Right lobe of liver (tissue), 6 donors: ENCODE data around the gene CORO6. TPM values are rescaled to one million over a fixed set of nuclear protein-coding genes. Genes with fewer than 3 reads are reported as not detected.

Experiments used
- ATAC-seq, 4 donors: fragments of 200-7000 bp; cut with Tn5 transposase; one replicate each; pipeline ENCODE4 v1.9.1; 2020; ENCODE audit warnings: mild to moderate bottlenecking in 4 of 4, moderate library complexity in 4 of 4
- DNase-seq, 3 donors: peaks; one replicate each; pipeline ENCODE4 v3.0.0-alpha.2; 2020
- H3K27ac ChIP-seq, 3 donors: fragments of 200-600 bp; one replicate each; pipeline ENCODE4 v1.8.0; 2022
- H3K27me3 ChIP-seq, 2 donors: fragments of 200-600 bp; one replicate each; pipeline ENCODE4 v1.8.0; 2022
- H3K36me3 ChIP-seq, 4 donors: fragments of 200-600 bp; sonication (generic) in 1 of 4; one replicate each; pipeline versions ENCODE4 v1.5.1 to v1.8.0; 2017 to 2022; ENCODE audit warnings: control low read depth in 1 of 4
- H3K4me1 ChIP-seq, 4 donors: fragments of 200-600 bp; sonication (generic) in 1 of 4; one replicate each; pipeline versions ENCODE4 v1.5.1 to v1.8.0; 2017 to 2022; ENCODE audit warnings: control low read depth in 1 of 4
- H3K4me3 ChIP-seq, 3 donors: fragments of 200-600 bp; one replicate each; pipeline ENCODE4 v1.8.0; 2022
- H3K9me3 ChIP-seq, 4 donors: fragments of 200-600 bp; sonication (generic) in 1 of 4; one replicate each; pipeline versions ENCODE4 v1.5.1 to v1.8.0; 2017 to 2022; ENCODE audit warnings: control low read depth in 1 of 4
- CTCF ChIP-seq, 4 donors: fragments of 200-600 bp in 3 of 4; fragments of 450-650 bp in 1 of 4; IDR thresholded peaks; one replicate each; pipeline versions ENCODE4 v1.5.1 to v1.8.0; 2016 to 2022; ENCODE audit warnings: antibody characterized with exemption in 4 of 4, mild to moderate bottlenecking in 2 of 4
- POLR2A ChIP-seq: fragments of 450-650 bp; IDR thresholded peaks from one replicate; pipeline ENCODE4 v1.6.1; 2017; ENCODE audit warnings: antibody characterized with exemption, mild to moderate bottlenecking
- WGBS: methylation state at CpG from one replicate; pipeline ENCODE4 v1.1.6; 2018; ENCODE audit warnings: low coverage, low lambda C conversion rate; ENCODE audit not compliant: insufficient coverage; ENCODE audit errors: missing lambda C conversion rate; 5-methylcytosine and 5-hydroxymethylcytosine counted together
- intact Hi-C, 2 donors: fragments of 100-400 bp; cut with DNase I; formaldehyde crosslinking; loops; one replicate each; pipeline versions ENCODE4 v1.11.2 to v1.14.1; 2022
- total RNA-seq, 6 experiments: library from RNA; depleted of rRNA in 2 of 6; stranded (reverse); fragments of >200 nt in 2 of 6; fragmentation: NEBNext Ultra II Directional in 3 of 6; extraction: Animal tissue kit (Norgen Biotek cat#: 25700) in 3 of 6; gene quantifications; one replicate each; pipeline versions ENCODE4 v1.1.0 to v1.2.4, GENCODE V29; 2016 to 2023
- donor health status: DM: no; HTN: yes; CAD: no.
- donor health status: DM: no; HTN: no; CAD: no.
- donor health status: DM: no; HTN: no; CAD: no.
- donor health status: DM: no; HTN: yes; CAD: no.
- donor health status: DM: no; HTN: yes; CAD: no.

CORO6 gene
- total RNA-seq, 6 experiments from 2014 or later, result 0.37 to 5.1 (median 0.81) TPM

GRCh38 chr17:29633886-29634285, 11.2 kb upstream of the CORO6 start:
- intact Hi-C loops, result no loop called here
- H3K9me3 ChIP-seq, result no peaks in the 10 kb centered on the region

GRCh38 chr17:29630630-29631193, 8.0 kb upstream of the CORO6 start:
- DNase-seq (no peak), ATAC-seq (no peak)
- H3K36me3 ChIP-seq, result peaks cover 0 to 16% (median 2%) of the 10 kb centered on the region in 4 donors
- 88% methylated on average over 6 of the region's 6 CpGs for WGBS
- H3K9me3 ChIP-seq, result no peaks in the 10 kb centered on the region
- intact Hi-C loops, result no loop called here
- no peaks in the 10 kb centered on the region for H3K27me3 ChIP-seq
- no peak overlapping the region for H3K4me3 ChIP-seq
- no peaks in the 10 kb centered on the region for H3K4me1 ChIP-seq
- no peak for TF ChIP-seq CTCF (IDR thresholded peaks at IDR 0.05)
- no peak overlapping the region for H3K27ac ChIP-seq

More at GRCh38 chr17:29633886-29634285, 11.2 kb upstream of the CORO6 start:
- H3K27ac ChIP-seq, result no peak overlapping the region
- no peaks in the 10 kb centered on the region for H3K27me3 ChIP-seq
- peaks cover 0 to 17% (median 2%) of the 10 kb centered on the region in 4 donors for H3K36me3 ChIP-seq
- TF ChIP-seq CTCF (IDR thresholded peaks at IDR 0.05) (no peak), POLR2A (no peak)
- ATAC-seq, result no peak
- H3K4me1 ChIP-seq, result no peaks in the 10 kb centered on the region
- no peak for DNase-seq
- H3K4me3 ChIP-seq, result no peak overlapping the region
- 96% methylated on average over 3 of the region's 3 CpGs for WGBS

DNA sequence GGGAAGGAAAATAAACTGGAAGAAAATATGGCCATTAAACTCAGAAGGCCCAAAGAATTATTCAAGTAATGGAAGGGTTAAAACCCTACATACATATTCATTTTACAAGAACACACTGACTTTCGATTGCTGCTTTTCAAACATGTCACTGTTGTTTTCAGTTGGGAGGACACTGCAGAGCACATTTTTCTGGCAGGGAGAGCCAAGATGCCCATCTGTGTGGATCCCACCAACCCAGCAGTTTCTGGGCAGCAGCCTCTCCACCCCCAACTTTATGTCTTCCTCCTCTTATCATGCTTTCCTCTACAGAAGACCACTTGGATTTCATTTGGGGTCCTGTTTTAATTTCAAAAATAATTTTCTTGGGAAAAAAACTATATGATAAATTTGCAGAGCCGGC, 7.1 kb upstream of the CORO6 start:
- ATAC-seq, result no peak
- H3K36me3 ChIP-seq, result peaks cover 0 to 14% (median 2%) of the 10 kb centered on the region in 4 donors

GRCh38 chr17:29628644-29629043, 5.9 kb upstream of the CORO6 start:
- DNase-seq (no peak), ATAC-seq (no peak)
- H3K4me1 ChIP-seq, result no peaks in the 10 kb centered on the region
- H3K4me3 ChIP-seq, result no peak overlapping the region
- H3K27me3 ChIP-seq, result no peaks in the 10 kb centered on the region
- no peaks in the 10 kb centered on the region for H3K9me3 ChIP-seq
- H3K36me3 ChIP-seq, result peaks cover 0 to 14% (median 2%) of the 10 kb centered on the region in 4 donors
- no peak overlapping the region for H3K27ac ChIP-seq
- intact Hi-C loops, result loop anchor here (10.0 kb wide), 1 partner anchor 146 kb away; no protein-coding TSS in a partner anchor
- WGBS, result 90% methylated on average over 2 of the region's 2 CpGs
- no peak for TF ChIP-seq POLR2A
- TF ChIP-seq CTCF (IDR thresholded peaks at IDR 0.05), result no peak

More for the DNA sequence above, 7.1 kb upstream of the CORO6 start:
- DNase-seq, result no peak
- Histone ChIP-seq H3K4me3 (no peak overlapping the region), H3K4me1 (no peaks in the 10 kb centered on the region), H3K27me3 (no peaks in the 10 kb centered on the region), H3K27ac (no peak overlapping the region), H3K9me3 (no peaks in the 10 kb centered on the region)
- TF ChIP-seq CTCF (IDR thresholded peaks at IDR 0.05), result no peak
- TF ChIP-seq POLR2A, result no peak
- intact Hi-C loops, result loop anchor here (10.0 kb wide), 1 partner anchor 145 kb away; no protein-coding TSS in a partner anchor
- 75% methylated on average over 2 of the region's 2 CpGs for WGBS
